Measurements from ENCODE around the gene BICRA.

- TF ChIP-seq CTCF (IDR thresholded peaks at IDR 0.05) (no peak), EZH2 (IDR thresholded peaks at IDR 0.05; ENCODE audit: borderline replicate concordance, insufficient read depth, low read depth, low read length, poor library complexity, severe bottlenecking) (no peak)
Observed at GRCh38 chr19:47633996-47634395, 25.1 kb downstream of the BICRA start.
